Immature natural killer cell (primary cell): ENCODE results near the gene ATP13A2. TPM values are rescaled to one million over a fixed set of nuclear protein-coding genes. Genes with fewer than 3 reads are reported as not detected.

Experiments used
- DNase-seq, 3 donors: peaks; one replicate each; pipeline ENCODE4 v3.0.0; 2022; ENCODE audit warnings: mixed read lengths in 1 of 3
- H3K27ac Mint-ChIP-seq, 6 donors: one replicate each; pipeline ENCODE4 v1.8.0; 2020; ENCODE audit warnings: mixed read lengths in 6 of 6, mild to moderate bottlenecking in 5 of 6, inconsistent platforms in 4 of 6, moderate library complexity in 3 of 6
- H3K27me3 Mint-ChIP-seq, 3 donors: one replicate each; pipeline ENCODE4 v1.8.0; 2020 to 2021; ENCODE audit warnings: low read depth in 3 of 3, mild to moderate bottlenecking in 3 of 3, mixed read lengths in 3 of 3, moderate library complexity in 3 of 3, inconsistent platforms in 1 of 3
- H3K36me3 Mint-ChIP-seq, 3 donors: one replicate each; pipeline ENCODE4 v1.8.0; 2020; ENCODE audit warnings: mixed read lengths in 3 of 3, inconsistent platforms in 2 of 3, mild to moderate bottlenecking in 2 of 3
- H3K4me1 Mint-ChIP-seq, 2 donors: one replicate each; pipeline ENCODE4 v1.8.0; 2020; ENCODE audit warnings: inconsistent platforms in 2 of 2, mild to moderate bottlenecking in 2 of 2, mixed read lengths in 2 of 2, moderate library complexity in 1 of 2
- H3K4me3 Mint-ChIP-seq, 5 donors: one replicate each; pipeline ENCODE4 v1.8.0; 2020; ENCODE audit warnings: mild to moderate bottlenecking in 5 of 5, mixed read lengths in 5 of 5, inconsistent platforms in 3 of 5, moderate library complexity in 3 of 5
- H3K9me3 Mint-ChIP-seq, 6 donors: one replicate each; pipeline ENCODE4 v1.8.0; 2020; ENCODE audit warnings: mild to moderate bottlenecking in 6 of 6, mixed read lengths in 6 of 6, inconsistent platforms in 4 of 6, moderate library complexity in 3 of 6
- polyA plus RNA-seq, 3 donors: library from polyadenylated mRNA; unstranded; fragments of 300-500 nt; fragmentation: Illumina TruSeq; gene quantifications; one replicate each; pipeline ENCODE4 v1.2.3, GENCODE V29; 2021

The ATP13A2 gene
- polyA plus RNA-seq, 3 donors from 2014 or later: 21.1 to 53.4 (median 26.3) TPM

GRCh38 chr1:17023102-17023501, 11.4 kb upstream of the ATP13A2 start:
- Mint-ChIP-seq H3K36me3 (peaks cover 2 to 55% (median 15%) of the 10 kb centered on the region in 3 donors), H3K4me1 (peaks cover 0 to 8% of the 10 kb centered on the region in 2 donors), H3K27me3 (peaks cover 0 to 3% (median 2%) of the 10 kb centered on the region in 3 donors), H3K27ac (no peak overlapping the region), H3K9me3 (no peaks in the 10 kb centered on the region), H3K4me3 (no peak overlapping the region)
- no peak for DNase-seq

GRCh38 chr1:17021896-17022295, 10.2 kb upstream of the ATP13A2 start:
- Mint-ChIP-seq H3K36me3 (peaks cover 2 to 46% (median 9%) of the 10 kb centered on the region in 3 donors), H3K4me1 (peaks cover 0 to 8% of the 10 kb centered on the region in 2 donors), H3K27ac (peak overlapping the region in 1 of 6 donors; percentile 36)

GRCh38 chr1:17020502-17020901, 8.8 kb upstream of the ATP13A2 start:
- Mint-ChIP-seq H3K27me3 (peaks cover 0 to 3% (median 2%) of the 10 kb centered on the region in 3 donors), H3K9me3 (no peaks in the 10 kb centered on the region), H3K4me3 (no peak overlapping the region), H3K27ac (peak overlapping the region in 1 of 6 donors; percentile 19), H3K36me3 (peaks cover 5 to 45% (median 9%) of the 10 kb centered on the region in 3 donors), H3K4me1 (peaks cover 0 to 8% of the 10 kb centered on the region in 2 donors)
- no peak for DNase-seq

More at GRCh38 chr1:17021896-17022295, 10.2 kb upstream of the ATP13A2 start:
- no peak for DNase-seq
- no peak overlapping the region for H3K4me3 Mint-ChIP-seq
- H3K27me3 Mint-ChIP-seq: peaks cover 0 to 3% (median 2%) of the 10 kb centered on the region in 3 donors
- no peaks in the 10 kb centered on the region for H3K9me3 Mint-ChIP-seq

GRCh38 chr1:17018849-17019248, 7.1 kb upstream of the ATP13A2 start:
- peaks cover 0 to 8% of the 10 kb centered on the region in 2 donors for H3K4me1 Mint-ChIP-seq
- DNase-seq: no peak
- peaks cover 0 to 3% (median 2%) of the 10 kb centered on the region in 3 donors for H3K27me3 Mint-ChIP-seq
- H3K4me3 Mint-ChIP-seq: no peak overlapping the region
- no peaks in the 10 kb centered on the region for H3K9me3 Mint-ChIP-seq
- H3K36me3 Mint-ChIP-seq: peaks cover 5 to 40% (median 9%) of the 10 kb centered on the region in 3 donors
- H3K27ac Mint-ChIP-seq: peak overlapping the region in 4 of 6 donors; percentile 38 to 73 (median 42)

- Mint-ChIP-seq H3K27me3 (peaks cover 0 to 3% (median 0%) of the 10 kb centered on the region in 3 donors), H3K4me3 (no peak overlapping the region)
Measured at GRCh38 chr1:17017435-17017834, 5.7 kb upstream of the ATP13A2 start.

GRCh38 chr1:17016317-17016661, 4.6 kb upstream of the ATP13A2 start:
- Mint-ChIP-seq H3K9me3 (no peaks in the 10 kb centered on the region), H3K4me1 (peaks cover 3 to 13% of the 10 kb centered on the region in 2 donors), H3K27me3 (peaks cover 0 to 3% (median 0%) of the 10 kb centered on the region in 3 donors), H3K4me3 (no peak overlapping the region), H3K36me3 (peaks cover 3 to 22% (median 9%) of the 10 kb centered on the region in 3 donors), H3K27ac (no peak overlapping the region)
- DNase-seq: no peak

More at GRCh38 chr1:17017435-17017834, 5.7 kb upstream of the ATP13A2 start:
- Mint-ChIP-seq H3K4me1 (peaks cover 0 to 8% of the 10 kb centered on the region in 2 donors), H3K9me3 (no peaks in the 10 kb centered on the region), H3K36me3 (peaks cover 3 to 29% (median 9%) of the 10 kb centered on the region in 3 donors), H3K27ac (no peak overlapping the region)
- DNase-seq: no peak

- no peak overlapping the region for H3K4me3 Mint-ChIP-seq
- H3K27ac Mint-ChIP-seq: no peak overlapping the region
- peaks cover 16 to 25% of the 10 kb centered on the region in 2 donors for H3K4me1 Mint-ChIP-seq
- H3K9me3 Mint-ChIP-seq: no peaks in the 10 kb centered on the region
- peaks cover 0 to 3% (median 0%) of the 10 kb centered on the region in 3 donors for H3K27me3 Mint-ChIP-seq
- no peak for DNase-seq
- peaks cover 3 to 16% (median 9%) of the 10 kb centered on the region in 3 donors for H3K36me3 Mint-ChIP-seq
Measured at GRCh38 chr1:17014671-17015567, 3.2 kb upstream of the ATP13A2 start.

- H3K4me1 Mint-ChIP-seq: peaks cover 18 to 21% of the 10 kb centered on the region in 2 donors
- no peaks in the 10 kb centered on the region for H3K9me3 Mint-ChIP-seq
- no peak for DNase-seq
- H3K36me3 Mint-ChIP-seq: peaks cover 1 to 4% (median 3%) of the 10 kb centered on the region in 3 donors
- H3K27ac Mint-ChIP-seq: no peak overlapping the region
- H3K27me3 Mint-ChIP-seq: peaks cover 0 to 3% (median 0%) of the 10 kb centered on the region in 3 donors
- H3K4me3 Mint-ChIP-seq: peak overlapping the region in 2 of 5 donors; percentile 27 to 40
Measured at GRCh38 chr1:17013491-17014320, 2.0 kb upstream of the ATP13A2 start.

- Mint-ChIP-seq H3K4me3 (peak overlapping the region in 2 of 5 donors; percentile 21 to 27), H3K9me3 (no peaks in the 10 kb centered on the region), H3K4me1 (peaks cover 18 to 21% of the 10 kb centered on the region in 2 donors), H3K36me3 (peaks cover 0 to 3% (median 0%) of the 10 kb centered on the region in 3 donors), H3K27ac (no peak overlapping the region), H3K27me3 (peaks cover 0 to 3% (median 0%) of the 10 kb centered on the region in 3 donors)
- no peak for DNase-seq
Measured at GRCh38 chr1:17012775-17013490, 1.2 kb upstream of the ATP13A2 start.

GRCh38 chr1:17011092-17011438, 663 bp downstream of the ATP13A2 start:
- no peak for DNase-seq
- H3K4me1 Mint-ChIP-seq: peaks cover 18 to 21% of the 10 kb centered on the region in 2 donors
- peak overlapping the region; percentile 81 to 86 (median 83) for H3K4me3 Mint-ChIP-seq
- H3K9me3 Mint-ChIP-seq: no peaks in the 10 kb centered on the region
- peaks cover 0 to 2% (median 0%) of the 10 kb centered on the region in 3 donors for H3K36me3 Mint-ChIP-seq
- H3K27me3 Mint-ChIP-seq: peaks cover 0 to 3% (median 0%) of the 10 kb centered on the region in 3 donors
- peak overlapping the region in 4 of 6 donors; percentile 60 to 68 (median 66) for H3K27ac Mint-ChIP-seq

- peaks cover 18 to 21% of the 10 kb centered on the region in 2 donors for H3K4me1 Mint-ChIP-seq
- DNase-seq: no peak
- no peak overlapping the region for H3K27ac Mint-ChIP-seq
- no peaks in the 10 kb centered on the region for H3K9me3 Mint-ChIP-seq
- peaks cover 0 to 3% (median 0%) of the 10 kb centered on the region in 3 donors for H3K27me3 Mint-ChIP-seq
- peak overlapping the region in 3 of 5 donors; percentile 30 to 83 (median 54) for H3K4me3 Mint-ChIP-seq
- no peaks in the 10 kb centered on the region for H3K36me3 Mint-ChIP-seq
Measured at GRCh38 chr1:17009706-17010105, 2.0 kb downstream of the ATP13A2 start.

- no peak overlapping the region for H3K4me3 Mint-ChIP-seq
- no peak for DNase-seq
Measured at GRCh38 chr1:17008208-17008855, 3.4 kb downstream of the ATP13A2 start.

More at GRCh38 chr1:17008208-17008855, 3.4 kb downstream of the ATP13A2 start:
- H3K27ac Mint-ChIP-seq: no peak overlapping the region
- peaks cover 0 to 3% (median 2%) of the 10 kb centered on the region in 3 donors for H3K27me3 Mint-ChIP-seq
- no peaks in the 10 kb centered on the region for H3K9me3 Mint-ChIP-seq
- no peaks in the 10 kb centered on the region for H3K36me3 Mint-ChIP-seq
- peaks cover 18 to 21% of the 10 kb centered on the region in 2 donors for H3K4me1 Mint-ChIP-seq
